Activated CD4-positive, alpha-beta T cell treated with anti-CD3 and anti-CD28 coated beads for 48 hours (primary cell): ENCODE data around the gene SPTB.

Experiments used
- DNase-seq: peaks from one replicate; pipeline ENCODE4 v3.0.0-alpha.2; 2020

The SPTB gene

DNA sequence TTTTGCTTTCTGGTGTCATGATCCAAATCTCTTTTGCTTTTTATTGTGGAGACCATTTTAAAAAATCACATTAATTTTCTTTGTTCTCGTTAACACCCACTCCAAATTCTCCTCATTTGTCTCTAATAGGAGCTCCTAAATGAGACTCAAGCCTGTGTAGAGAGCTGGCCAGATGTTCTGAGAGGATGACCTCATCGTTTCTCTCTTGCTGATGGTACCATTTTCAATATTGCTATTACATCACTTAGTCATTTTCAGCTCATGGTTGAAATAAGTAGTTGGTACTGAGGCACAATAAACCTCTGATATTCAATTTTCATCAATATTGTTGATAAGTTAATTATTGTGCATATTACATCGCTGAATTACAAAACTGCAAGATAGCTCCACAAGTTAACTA lies 31.5 kb downstream of the SPTB start:
- no peak for DNase-seq

- DNase-seq, result no peak
Observed at GRCh38 chr14:64846319-64846718, 33.4 kb downstream of the SPTB start.

GRCh38 chr14:64845878-64846277 lies 33.8 kb downstream of the SPTB start:
- no peak for DNase-seq

- no peak for DNase-seq
Observed at GRCh38 chr14:64844969-64845536, 34.7 kb downstream of the SPTB start.

DNA sequence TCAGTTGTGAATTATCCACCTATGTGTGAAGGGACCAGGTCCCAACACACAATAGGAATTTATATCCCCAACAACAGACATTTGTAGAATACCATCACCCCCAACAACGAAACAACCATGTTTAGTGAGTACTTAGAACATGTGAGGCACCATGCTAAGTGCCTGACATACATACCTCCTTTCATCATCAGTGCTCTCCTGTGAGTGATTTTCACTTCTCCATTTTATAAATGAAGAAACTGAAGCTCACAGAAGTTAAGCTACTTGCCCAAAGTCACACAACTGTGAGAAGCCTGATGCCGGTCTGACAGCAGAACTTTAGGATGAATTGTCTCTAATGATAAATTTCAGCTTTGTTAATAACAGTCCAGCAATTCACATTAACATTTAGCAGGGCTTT lies 35.4 kb downstream of the SPTB start:
- no peak for DNase-seq

GRCh38 chr14:64843548-64843947 lies 36.2 kb downstream of the SPTB start:
- no peak for DNase-seq

- DNase-seq, result no peak
Observed at GRCh38 chr14:64841772-64842750, 37.6 kb downstream of the SPTB start.

GRCh38 chr14:64841121-64841651 lies 38.5 kb downstream of the SPTB start:
- no peak for DNase-seq

DNA sequence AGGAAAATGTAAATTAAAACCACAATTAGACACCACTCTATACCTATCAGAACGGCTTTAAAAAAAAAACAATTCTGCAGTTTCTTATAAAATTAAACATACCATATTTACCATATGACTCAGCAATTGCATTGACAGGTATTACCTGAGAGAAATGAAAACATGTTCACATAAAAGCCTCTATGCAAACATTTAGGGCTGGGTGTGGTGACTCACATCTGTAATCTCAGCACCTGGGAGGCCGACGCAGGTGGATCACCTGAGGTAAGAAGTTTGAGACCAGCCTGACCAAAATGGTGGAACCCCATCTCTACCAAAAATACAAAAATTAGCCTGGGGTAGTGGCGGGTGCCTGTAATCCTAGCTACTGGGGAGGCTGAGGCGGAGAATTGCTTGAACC lies 41.1 kb downstream of the SPTB start:
- no peak for DNase-seq

- no peak for DNase-seq
Observed at GRCh38 chr14:64835431-64835830, 44.3 kb downstream of the SPTB start.

GRCh38 chr14:64834965-64835364 lies 44.7 kb downstream of the SPTB start:
- DNase-seq, result no peak

GRCh38 chr14:64831419-64831818 lies 48.3 kb downstream of the SPTB start:
- DNase-seq, result no peak

DNA sequence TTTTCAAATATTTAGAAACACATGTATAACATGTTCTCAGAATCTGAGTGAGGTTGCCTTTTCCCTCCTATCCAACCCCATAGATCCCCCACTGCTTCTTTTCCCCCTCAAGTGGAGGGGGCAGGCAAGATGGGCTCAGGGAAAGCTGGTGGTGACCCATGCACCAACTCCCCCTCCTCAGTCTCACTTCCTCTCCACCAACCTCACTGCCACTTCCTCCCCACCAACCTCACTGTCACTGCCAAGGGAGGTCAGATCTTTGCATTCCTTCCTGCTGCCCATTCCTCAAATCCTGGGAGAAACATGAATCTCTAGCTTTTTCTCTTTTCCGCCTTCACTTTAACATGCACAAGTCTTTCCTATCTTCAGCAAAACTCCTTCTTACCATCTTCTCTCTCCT lies 48.7 kb downstream of the SPTB start:
- no peak for DNase-seq

DNA sequence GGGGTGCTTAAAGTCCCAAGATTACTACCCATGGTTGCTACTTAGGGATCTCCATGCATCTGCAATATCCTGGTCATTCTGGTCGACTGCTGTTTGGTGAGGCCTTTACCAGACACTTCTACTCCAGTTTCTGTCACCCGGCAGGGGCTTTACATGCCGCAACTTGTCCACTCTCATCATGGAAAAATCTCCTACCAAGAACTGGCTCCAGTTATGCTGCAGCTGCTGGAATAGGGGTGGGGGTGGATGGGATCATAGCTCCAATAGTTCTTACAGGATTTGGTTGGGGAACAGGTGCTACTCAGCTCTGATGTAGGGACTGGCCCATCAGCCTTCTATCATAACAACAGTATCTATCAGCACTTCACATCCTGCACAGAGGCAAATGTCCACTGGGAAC lies 51.6 kb downstream of the SPTB start:
- no peak for DNase-seq

GRCh38 chr14:64826845-64827244 lies 52.9 kb downstream of the SPTB start:
- no peak for DNase-seq

DNA sequence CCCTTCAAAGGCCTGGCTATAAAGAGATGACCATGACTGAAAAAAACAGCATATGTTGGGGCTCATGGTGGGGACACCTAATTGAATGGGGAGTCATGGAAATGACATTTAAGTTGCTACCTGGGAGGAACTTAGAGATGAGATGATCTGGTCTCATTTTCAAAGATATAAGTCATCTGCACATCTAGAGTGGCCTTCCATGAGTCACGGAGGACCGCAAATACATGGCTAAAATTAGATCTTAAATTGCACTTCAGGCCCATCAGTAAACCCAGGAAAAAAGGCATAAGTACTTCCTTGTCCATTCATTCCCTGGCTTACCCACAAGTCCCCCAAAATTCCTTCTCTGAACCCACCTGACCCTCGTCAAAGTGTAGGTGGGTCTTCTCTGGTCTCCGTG lies 53.4 kb downstream of the SPTB start:
- no peak for DNase-seq

DNA sequence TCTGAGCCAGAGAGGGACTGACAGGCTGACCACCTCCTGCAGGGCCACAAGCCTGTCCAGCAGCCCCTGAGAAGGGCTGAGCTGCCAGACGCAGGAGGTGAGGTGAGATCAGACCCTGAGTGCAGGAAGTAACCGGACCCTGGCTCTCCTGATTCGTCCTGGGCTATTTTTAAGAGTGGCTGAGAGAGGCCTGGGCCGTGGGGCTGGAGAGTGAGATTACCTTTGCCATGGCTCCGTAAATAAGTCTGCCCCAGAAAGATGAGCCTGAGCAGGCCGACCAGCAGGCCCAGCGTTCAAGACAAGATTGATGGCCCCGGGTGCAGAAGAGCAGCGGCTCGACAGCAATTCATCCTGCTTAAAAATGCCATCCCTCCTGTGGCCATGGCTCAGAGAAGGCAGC lies 54.2 kb downstream of the SPTB start:
- DNase-seq, result no peak

- no peak for DNase-seq
Observed at GRCh38 chr14:64825006-64825405, 54.7 kb downstream of the SPTB start.

DNA sequence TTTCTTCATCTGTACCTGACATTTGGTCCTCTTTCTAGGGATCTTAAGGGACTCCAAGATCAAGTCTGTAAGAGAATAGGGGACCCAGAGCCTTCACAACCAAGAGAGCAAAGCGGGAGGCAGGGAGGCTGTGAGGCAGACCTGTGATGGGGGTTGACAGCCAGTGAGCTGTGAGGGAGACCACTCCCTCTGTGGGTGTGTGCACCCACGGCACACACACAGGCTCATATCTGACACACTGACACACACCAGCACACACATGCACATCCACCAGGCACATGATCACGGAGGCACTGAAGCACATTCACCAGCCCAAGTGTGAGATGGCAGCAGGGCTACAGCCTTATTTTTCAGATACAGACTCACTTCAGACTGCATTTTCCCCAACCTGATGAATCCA lies 55.2 kb downstream of the SPTB start:
- DNase-seq, result no peak

- peak; percentile 77 for DNase-seq
Observed at GRCh38 chr14:64823305-64823861, 56.3 kb downstream of the SPTB start.

DNA sequence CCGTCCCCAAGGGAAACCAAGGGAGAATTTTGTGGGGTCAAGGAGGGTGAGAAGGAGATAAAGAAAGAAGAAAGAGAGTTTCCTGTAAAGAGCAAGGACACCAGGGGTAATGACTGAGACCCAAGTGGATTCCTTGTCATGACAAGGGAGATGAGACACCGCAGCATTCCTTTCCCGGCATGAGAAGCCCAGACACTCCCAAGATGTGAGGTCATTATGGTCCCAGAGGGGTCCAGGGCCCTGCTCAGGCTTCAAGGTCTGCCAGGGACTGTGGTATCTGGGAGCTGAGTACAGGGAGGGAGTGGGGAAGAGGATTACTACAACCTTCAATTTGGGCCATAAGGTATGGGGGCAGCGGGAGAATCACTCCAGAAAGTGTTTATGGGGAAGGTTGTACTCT lies 58.1 kb downstream of the SPTB start:
- DNase-seq, result no peak

DNA sequence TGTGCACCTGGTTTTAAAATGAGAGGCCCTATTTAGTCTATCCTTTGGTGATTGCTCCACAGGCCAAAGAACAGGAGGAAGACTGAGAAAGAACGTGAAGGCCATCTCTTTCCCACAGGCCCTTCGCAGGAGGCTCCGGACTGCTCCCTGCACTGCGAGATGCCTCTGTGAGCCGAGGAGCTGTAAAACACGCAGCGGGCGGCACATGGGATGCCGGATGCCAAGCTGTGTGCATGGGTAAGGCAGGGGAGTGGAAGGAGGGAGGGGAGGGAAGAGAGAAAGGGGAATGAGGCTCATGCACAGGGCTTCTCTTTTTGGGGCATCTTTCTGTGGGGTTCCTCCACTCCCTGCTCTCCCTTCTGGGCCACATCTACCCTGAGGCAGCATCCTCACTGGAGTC lies 61.6 kb downstream of the SPTB start:
- DNase-seq, result no peak

GRCh38 chr14:64817631-64818030 lies 62.1 kb downstream of the SPTB start:
- DNase-seq, result no peak

GRCh38 chr14:64816221-64816783 lies 63.4 kb downstream of the SPTB start:
- no peak for DNase-seq
